ENCODE measurements around the gene RPS6KA1.

GRCh38 chr1:26548841-26549240 lies 19.3 kb downstream of the RPS6KA1 start:
- TF ChIP-seq REST (IDR thresholded peaks at IDR 0.05; ENCODE audit: insufficient read depth in 1 of 2, low read depth in 2 of 2, low read length in 2 of 2) (no peak), TAF1 (IDR thresholded peaks at IDR 0.05; ENCODE audit: borderline replicate concordance, insufficient read depth, low read length) (no peak), POLR2AphosphoS5 (IDR thresholded peaks at IDR 0.05; ENCODE audit: low read depth, low read length) (no peak)
